GM18517 (cell line): ENCODE data around the gene ISG20L2.

Experiments used
- ATAC-seq: cut with Tn5 transposase; IDR thresholded peaks from one replicate; pipeline ENCODE4 v1.9.1; 2021; ENCODE audit warnings: mild to moderate bottlenecking, moderate library complexity; ENCODE audit not compliant: unreplicated experiment

The ISG20L2 gene

GRCh38 chr1:156754219-156754618 lies 25.7 kb upstream of the ISG20L2 start:
- no peak for ATAC-seq

- ATAC-seq: no peak
Measured at GRCh38 chr1:156752843-156753482, 24.4 kb upstream of the ISG20L2 start.

- ATAC-seq: peak; percentile 52
Measured at GRCh38 chr1:156751757-156752481, 23.4 kb upstream of the ISG20L2 start.

GRCh38 chr1:156751451-156751756 lies 22.8 kb upstream of the ISG20L2 start, which contains the start of gene HDGF:
Gene HDGF, minus strand, starts transcription at chr1:156751675. Its CDS starts 246 bp downstream, at chr1:156751429.
- ATAC-seq: peak; percentile 6

- no peak for ATAC-seq
Measured at GRCh38 chr1:156750711-156751450, 22.3 kb upstream of the ISG20L2 start.

- no peak for ATAC-seq
Measured at GRCh38 chr1:156750191-156750672, 21.7 kb upstream of the ISG20L2 start.

- no peak for ATAC-seq
Measured at GRCh38 chr1:156749419-156750118, 21.0 kb upstream of the ISG20L2 start.

GRCh38 chr1:156748670-156749418 lies 20.3 kb upstream of the ISG20L2 start:
- no peak for ATAC-seq

- no peak for ATAC-seq
Measured at GRCh38 chr1:156747742-156748669, 19.4 kb upstream of the ISG20L2 start.

GRCh38 chr1:156746728-156747631 lies 18.4 kb upstream of the ISG20L2 start:
- ATAC-seq: no peak

- ATAC-seq: no peak
Measured at GRCh38 chr1:156746406-156746727, 17.8 kb upstream of the ISG20L2 start.

- ATAC-seq: no peak
Measured at GRCh38 chr1:156745881-156746280, 17.3 kb upstream of the ISG20L2 start.

GRCh38 chr1:156744786-156745419 lies 16.3 kb upstream of the ISG20L2 start:
- no peak for ATAC-seq

- no peak for ATAC-seq
Measured at GRCh38 chr1:156744344-156744743, 15.8 kb upstream of the ISG20L2 start.

- no peak for ATAC-seq
Measured at GRCh38 chr1:156743367-156744302, 15.1 kb upstream of the ISG20L2 start.

GRCh38 chr1:156742801-156743200 lies 14.2 kb upstream of the ISG20L2 start:
- no peak for ATAC-seq

- ATAC-seq: no peak
Measured at GRCh38 chr1:156742017-156742416, 13.5 kb upstream of the ISG20L2 start.
